Dermis blood vessel endothelial cell (primary cell): Measurements from ENCODE around the gene DNAJC13. TPM values are rescaled to one million over a fixed set of nuclear protein-coding genes. Genes with fewer than 3 reads are reported as not detected.
A peak's percentile ranks its signal among the peaks of the same experiment; 100 is the strongest.
"Not testable (repeated sequence)": the region's sequence is repeated elsewhere in the genome, so short reads cannot be mapped to it uniquely, and the experiment has no call there.

Experiments used
- DNase-seq: peaks from one replicate; pipeline ENCODE4 v3.0.0; 2010
- total RNA-seq: library from RNA; depleted of rRNA; stranded (reverse); fragments of >200 nt; gene quantifications from 2 replicates; pipeline ENCODE4 v1.2.3, GENCODE V29; 2014

The DNAJC13 gene, protein sequence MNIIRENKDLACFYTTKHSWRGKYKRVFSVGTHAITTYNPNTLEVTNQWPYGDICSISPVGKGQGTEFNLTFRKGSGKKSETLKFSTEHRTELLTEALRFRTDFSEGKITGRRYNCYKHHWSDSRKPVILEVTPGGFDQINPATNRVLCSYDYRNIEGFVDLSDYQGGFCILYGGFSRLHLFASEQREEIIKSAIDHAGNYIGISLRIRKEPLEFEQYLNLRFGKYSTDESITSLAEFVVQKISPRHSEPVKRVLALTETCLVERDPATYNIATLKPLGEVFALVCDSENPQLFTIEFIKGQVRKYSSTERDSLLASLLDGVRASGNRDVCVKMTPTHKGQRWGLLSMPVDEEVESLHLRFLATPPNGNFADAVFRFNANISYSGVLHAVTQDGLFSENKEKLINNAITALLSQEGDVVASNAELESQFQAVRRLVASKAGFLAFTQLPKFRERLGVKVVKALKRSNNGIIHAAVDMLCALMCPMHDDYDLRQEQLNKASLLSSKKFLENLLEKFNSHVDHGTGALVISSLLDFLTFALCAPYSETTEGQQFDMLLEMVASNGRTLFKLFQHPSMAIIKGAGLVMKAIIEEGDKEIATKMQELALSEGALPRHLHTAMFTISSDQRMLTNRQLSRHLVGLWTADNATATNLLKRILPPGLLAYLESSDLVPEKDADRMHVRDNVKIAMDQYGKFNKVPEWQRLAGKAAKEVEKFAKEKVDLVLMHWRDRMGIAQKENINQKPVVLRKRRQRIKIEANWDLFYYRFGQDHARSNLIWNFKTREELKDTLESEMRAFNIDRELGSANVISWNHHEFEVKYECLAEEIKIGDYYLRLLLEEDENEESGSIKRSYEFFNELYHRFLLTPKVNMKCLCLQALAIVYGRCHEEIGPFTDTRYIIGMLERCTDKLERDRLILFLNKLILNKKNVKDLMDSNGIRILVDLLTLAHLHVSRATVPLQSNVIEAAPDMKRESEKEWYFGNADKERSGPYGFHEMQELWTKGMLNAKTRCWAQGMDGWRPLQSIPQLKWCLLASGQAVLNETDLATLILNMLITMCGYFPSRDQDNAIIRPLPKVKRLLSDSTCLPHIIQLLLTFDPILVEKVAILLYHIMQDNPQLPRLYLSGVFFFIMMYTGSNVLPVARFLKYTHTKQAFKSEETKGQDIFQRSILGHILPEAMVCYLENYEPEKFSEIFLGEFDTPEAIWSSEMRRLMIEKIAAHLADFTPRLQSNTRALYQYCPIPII (N-terminal part only)
- total RNA-seq, result 71.6 and 98.6 TPM in 2 replicates

DNA sequence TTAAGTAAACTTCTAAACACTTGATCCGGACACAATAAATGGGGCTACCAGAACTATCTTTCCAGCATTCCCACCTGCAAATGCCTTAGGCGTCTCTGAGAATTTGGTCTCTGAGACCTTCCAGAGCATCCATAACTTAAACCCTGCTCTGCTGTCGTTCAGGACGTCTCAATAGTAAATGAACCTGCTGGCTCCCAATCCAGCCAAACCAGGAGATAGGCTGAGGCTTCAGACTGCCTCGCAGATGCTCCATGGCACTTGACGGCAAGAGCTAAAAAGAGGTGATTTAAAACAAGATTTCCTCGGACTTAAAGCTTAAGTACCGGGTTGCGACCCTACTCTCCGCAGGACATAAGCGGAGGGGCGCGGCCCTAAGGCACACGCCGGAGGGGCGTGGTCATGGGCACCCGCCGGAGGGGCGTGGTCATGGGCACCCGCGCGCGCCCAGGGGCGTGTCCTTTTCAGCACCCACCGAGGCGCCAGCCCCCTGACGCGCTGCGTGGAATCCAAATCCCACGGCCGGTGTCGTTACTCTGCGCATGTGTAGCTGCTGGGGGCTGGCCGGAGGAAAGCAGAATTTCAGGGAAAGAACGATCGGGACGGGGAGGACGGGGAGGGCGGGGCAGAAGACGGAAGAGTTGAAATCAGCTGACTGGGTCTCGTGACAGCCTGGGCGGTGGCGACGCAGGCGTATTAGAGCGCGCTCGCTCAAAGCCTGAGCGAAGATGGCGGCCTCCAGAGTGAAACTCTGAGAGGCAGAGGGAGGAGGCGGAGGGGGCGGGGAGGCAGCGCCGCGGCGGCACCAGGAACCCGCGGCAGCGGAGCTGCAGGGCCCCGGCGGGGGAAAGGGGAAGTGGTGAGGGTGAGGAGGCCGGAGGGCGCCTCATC is at the start of gene DNAJC13:
DNAJC13 (plus strand) TSS at position 696 of the 888 bp plus-strand sequence. CDS start 17,049 bp downstream, outside the sequence.
- DNase-seq, result peak; percentile 95

DNA sequence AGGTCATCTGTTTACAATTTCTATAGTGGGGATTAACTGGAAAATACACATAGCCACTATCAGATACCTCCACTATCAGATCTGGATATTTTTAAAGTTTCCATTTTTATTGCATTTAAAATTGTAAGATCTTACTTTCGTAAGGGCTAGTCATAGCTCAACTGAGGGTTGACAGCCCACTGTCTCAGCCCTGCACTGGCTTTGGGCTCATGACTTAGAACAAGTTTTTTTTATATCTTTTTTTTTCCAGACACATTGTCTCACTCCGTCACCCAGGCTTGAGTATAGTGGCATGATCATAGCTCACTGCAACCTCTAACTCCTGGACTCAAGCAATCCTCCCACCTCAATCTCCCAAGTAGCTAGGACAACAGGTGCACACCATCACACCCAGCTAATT is 48.8 kb upstream of the DNAJC13 start:
- DNase-seq, result no peak

DNA sequence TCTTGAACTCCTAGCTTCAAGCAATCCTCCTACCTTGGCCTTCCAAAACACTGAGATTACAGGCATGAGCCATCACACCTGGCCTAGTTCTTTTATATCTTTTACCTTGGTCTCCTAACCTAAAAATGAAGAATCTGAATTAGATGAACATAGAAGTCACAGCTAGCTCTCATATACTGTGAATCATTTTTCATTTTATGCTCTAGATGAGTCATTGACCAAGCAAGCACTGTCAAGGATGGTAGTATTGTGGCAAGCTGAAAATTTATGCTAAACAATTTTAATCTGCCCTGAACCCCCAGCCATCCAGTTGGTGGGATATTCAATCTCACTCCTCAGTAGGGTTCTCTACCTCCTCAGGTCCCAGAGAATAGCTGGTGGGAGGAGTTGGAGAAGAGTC is 48.3 kb upstream of the DNAJC13 start:
- DNase-seq, result no peak

DNA sequence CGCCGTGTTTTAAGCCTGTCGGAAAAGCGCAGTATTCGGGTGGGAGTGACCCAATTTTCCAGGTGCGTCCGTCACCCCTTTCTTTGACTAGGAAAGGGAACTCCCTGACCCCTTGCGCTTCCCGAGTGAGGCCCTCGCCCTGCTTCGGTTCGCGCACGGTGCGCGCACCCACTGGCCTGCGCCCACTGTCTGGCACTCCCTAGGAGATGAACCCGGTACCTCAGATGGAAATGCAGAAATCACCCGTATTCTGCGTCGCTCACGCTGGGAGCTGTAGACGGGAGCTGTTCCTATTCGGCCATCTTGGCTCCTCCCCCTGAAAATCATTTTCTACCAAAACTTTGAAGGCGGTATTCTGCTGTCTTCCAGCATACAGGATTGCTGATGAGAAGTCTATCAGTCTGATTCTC is 40.4 kb upstream of the DNAJC13 start:
- not testable (repeated sequence) for DNase-seq

DNA sequence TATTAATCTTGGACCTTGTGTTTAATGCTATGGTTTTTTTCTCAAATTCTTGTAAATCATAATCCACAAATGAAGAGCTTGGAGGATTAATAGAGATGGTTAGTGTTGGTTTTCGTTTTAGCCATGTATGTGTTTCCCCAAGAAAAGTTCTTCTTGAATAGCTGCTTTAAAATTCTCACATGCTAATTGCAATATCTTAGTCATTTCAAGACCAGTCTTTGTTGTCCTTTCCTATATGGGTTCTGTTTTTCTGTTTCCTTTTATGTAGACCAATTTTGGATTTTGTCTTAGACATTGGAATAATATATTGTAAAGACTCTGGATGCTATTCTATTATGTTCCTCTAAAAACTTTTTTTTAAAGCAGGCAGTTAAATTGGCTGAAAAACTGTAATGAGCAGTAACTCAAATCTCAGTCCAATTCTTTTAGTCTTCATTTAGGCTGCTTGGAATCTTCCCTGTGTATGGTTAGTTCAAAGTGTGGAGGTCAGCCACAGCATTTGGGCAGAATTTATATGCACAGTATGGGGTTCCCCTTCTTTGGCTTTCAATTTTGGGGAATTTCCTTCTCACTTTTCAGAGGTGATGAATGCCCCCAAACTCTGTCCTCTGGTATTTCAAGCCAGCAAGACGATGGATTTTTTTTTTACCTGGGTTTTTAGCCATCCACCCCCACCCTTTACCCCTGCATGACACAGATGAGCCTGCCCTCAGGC is 39.1 kb upstream of the DNAJC13 start:
- DNase-seq, result no peak

DNA sequence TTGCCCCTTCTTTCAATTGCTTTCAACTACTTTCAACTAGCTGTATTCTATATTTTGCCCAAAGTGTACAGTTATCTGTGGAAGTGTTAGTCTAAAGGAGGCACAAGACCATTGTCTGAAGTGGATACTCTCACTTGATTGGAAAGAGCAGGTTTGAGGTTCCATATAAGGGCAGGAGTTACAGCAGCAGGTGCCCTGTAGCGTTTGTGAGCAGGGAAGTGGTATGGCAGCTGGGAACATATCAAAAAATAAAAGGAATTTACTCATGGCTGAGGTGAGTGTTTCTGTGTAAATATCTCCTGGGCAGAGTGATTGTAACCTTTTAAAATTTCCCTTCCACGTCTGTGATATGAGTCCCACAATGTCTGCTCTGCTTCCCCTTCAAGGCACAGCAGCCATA is 38.5 kb upstream of the DNAJC13 start:
- no peak for DNase-seq

DNA sequence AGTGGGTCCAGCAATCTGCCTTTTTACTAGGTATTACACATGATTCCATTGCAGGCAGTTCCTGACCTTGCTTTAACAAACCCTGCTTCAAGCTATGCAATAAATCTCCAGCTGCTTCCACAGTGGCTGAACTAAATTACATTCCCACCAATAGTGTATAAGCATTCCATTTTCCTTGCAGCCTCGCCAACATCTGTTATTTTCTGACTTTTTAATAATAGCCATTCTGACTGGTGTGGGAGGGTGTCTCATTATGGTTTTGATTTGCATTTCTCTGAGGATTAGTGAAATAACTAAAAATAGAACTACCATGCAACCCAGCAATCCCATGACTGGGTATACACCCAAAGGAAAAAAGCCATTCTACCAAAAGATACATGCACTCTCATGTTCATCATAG is 36.4 kb upstream of the DNAJC13 start:
- DNase-seq, result no peak

DNA sequence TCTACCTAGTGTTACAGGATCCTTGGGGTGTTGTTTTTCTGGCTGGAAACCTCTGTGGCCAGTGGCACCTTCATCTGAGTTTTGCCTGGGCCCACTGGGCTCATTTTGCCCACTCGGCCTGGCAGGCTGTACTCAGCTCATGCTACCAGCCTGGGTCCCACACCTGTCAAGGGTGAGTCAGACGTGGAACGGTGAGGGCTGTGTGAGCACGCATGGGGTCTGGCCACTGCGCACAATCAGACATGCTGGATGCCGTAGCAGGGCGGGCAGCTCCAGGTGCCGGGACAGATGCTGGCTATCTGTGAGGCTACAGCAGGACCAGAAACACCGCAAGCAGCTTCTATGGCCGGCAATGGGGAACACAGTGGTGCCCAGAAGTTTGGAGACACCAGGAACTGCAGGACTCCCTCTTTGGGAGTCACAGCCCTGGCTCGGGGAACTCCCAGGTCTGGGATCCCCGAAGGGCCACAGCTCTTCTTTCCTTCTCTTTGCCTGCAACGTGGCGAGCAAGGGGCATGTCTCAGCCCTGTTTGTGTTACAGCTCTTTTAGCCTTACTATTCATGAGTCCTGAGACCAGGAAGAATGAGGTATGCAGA is 35.9 kb upstream of the DNAJC13 start:
- DNase-seq, result no peak

DNA sequence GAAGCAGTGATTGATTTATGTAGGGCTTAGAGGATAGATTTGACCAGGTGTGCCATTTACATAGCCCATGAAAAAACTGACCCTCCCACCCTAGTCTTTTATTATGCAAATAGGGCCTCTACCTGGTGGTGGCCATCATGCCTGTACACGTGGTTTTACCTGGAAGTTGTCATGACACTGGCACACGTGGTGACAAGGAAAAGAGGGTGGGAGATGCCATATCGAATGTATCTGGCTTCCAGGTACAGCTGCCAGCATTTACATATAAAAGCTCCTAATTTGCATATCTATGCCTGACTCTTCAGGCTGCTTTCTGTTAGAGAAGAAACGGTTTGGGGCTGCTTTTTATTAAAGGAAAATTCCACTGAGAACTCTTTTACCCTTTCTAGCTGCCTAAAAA is 35.0 kb upstream of the DNAJC13 start:
- DNase-seq, result no peak

DNA sequence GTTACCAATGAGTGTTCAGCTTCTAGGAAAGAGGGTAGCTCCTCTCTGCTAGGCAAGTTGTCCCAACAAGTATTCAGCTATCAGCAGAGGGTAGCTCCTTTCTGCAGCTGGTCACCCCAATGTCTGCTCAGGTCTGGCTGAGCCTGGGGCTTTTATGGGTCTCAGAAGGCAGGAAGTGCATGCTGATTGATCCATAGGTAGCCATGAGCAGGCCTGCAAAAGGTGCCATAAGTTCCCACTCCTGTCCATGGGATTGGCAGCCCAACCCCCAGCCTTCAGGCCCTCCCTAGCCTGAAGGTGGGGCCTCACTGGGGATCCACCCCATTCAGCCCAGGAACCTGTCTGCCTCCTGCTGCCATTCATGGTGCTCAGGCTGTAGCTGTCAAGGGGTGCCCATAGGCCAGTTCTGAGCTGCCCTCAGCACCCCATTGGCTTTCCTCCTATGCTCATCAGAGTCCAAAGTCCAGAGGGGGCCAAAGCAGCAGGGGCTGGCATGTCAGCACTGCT is 34.6 kb upstream of the DNAJC13 start:
- no peak for DNase-seq

DNA sequence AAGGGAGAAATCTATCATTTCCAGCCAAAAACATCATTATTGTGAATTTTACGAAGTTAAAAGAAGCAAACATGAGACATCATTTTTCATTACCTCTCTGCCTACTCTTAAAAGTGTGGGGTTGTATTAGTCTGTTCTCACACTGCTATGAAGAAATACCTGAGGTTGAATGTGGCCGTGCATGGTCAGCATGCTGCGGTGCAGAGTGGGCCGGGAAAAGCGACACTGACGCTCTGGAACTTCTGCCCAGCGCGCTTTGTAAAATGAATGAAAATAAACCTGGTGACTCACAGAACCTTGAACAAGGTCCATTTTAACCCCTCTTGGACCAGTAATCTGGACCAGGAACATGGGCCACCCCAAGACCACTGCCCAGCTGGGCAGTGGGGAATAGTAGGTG is 31.0 kb upstream of the DNAJC13 start:
- DNase-seq, result no peak

DNA sequence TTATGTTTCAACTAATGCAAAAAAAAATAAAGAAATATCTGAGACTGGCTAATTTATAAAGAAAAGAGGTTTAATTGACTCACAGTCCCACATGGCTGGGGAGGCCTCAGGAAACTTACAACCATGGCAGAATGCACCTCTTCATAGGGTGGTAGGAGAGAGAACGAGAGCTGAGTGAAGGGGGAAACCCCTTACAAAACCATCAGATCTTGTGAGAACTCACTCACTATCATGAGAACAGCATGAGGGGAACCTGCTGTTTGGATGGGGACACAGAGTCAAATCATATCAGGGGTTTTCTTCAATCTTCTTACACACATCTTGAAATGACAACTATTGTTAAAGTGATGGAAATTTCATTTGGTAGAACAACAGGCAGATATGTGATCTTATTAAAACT is 24.6 kb upstream of the DNAJC13 start:
- DNase-seq, result not testable (repeated sequence)

DNA sequence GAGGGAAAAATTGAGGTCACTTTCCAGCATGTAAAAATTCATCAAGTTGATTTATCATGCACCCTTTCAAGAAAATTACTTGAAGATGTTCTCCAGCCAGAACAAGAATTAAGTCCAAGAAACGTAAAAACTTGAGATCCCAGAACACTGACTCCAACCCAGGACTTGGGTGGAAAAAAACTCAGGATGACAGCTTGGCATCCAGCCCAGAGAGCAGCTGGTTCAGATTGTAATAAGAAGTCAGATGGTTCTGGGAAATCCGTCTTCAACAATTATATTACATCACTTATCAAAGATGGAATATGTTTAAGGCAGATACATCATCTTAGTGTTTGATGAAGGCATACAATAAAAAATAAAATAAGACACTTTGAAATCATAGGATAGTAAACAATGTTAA is 23.0 kb upstream of the DNAJC13 start:
- peak; percentile 61 for DNase-seq

DNA sequence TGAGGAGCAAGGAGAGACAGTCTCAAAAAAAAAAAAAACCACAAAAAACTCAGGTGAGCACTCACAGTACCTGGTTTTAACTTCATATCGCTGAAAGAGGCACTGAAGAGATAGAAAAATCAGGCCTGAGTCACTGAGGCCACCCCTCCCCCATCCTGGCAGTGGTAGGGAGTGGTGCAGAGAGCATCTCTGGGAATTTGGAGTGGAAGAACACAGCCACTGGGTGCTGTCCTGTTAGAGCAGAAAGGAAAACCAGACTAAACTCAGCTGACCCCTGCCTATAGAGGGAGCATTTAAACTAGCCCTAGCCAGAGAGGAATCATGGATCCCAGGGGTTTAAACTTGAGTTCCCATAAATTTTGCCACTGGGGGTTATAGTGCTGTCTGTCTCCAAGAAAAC is 22.2 kb upstream of the DNAJC13 start:
- no peak for DNase-seq

DNA sequence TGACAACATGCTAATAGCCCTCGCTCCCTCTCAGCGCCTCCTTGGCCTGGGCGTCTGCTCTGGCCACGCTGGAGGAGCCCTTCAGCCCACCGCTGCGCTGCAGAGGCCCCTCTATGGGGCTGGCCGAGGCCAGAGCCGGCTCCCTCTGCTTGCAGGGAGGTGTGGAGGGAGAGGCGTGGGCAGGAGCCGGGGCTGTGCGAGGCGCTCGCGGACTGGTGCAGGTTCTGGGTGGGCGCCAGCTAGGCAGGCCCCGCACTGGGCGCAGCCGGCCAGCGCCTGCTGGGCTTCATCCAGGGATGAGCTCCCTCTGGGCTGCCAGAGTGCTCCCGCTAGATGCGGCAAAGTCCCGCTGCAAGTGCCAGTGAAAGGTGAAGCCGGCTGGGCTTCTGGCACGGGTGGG is 21.0 kb upstream of the DNAJC13 start:
- DNase-seq, result no peak

DNA sequence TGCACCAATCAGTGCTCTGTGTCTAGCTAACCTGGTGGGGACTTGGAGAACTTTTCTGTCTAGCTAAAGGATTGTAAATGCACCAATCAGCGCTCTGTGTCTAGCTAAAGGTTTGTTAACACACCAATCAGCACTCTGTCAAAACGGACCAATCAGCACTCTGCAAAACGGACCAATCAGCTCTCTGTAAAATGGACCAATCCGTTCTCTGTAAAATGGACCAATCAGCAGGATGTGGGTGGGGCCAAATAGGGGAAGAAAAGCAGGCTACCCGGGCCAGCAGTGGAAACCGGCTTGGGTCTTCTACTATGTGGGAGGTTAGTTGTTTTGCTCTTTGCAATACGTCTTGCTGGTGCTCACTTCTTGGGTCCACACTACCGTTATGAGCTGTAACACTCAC is 20.5 kb upstream of the DNAJC13 start:
- DNase-seq, result not testable (repeated sequence)

DNA sequence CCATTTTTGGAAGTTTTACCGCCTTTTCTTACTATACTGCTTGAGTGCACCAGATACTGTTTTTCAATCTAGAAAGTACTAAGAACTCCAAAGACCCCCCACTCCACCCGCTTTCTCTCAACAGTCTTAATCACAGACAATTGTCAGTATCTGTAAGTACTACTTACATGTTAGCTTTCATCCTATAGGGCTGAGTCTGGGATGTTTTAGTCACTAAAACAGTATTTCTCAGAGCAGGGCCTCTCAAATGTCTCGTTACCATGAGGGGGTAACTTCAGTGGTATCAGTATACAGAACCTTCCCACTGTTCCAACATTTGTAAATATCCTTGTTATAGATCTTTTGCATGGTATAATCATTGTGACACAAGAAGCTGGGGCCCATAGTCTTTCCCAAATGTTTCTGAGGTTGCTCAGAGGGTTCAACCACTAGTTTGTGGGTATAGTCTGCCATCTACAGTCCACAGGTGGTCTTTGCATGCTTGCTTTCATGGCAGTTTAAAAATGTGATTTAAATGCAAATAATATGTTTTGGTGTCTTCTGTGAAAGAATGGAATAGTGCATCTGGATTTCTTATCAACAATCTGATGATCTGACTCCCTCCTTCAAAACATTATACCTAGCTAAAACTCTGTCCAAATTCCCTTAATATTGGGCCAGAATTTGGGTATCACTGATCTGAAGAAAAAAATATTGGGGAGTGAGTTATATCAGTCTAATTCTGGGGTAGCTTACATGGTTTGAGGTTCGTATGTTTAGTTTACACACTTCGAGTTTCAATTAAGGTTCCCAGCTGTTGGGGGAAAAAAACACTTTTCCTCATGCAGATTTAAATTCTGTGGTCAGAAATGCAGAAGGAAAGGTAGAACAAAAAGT is 18.0 kb upstream of the DNAJC13 start:
- DNase-seq, result peak; percentile 77

DNA sequence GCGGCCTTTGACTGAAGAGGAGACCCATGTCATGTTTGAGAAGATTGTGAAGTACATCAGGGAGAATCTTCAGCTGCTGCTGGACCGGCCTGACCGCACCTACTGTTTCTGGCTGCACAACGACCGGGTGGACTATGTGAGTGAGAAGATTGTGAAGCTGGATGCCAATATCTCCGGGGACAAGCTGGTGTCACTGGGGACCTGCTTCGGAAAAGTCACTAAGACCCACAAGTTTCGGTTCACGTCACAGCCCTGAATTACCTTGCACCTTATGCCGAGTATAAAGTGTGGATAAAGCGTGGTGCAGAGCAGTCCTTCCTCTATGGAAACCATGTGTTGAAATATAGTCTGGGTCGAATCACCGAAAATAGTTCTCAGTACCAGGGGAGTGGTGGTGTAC is 16.0 kb upstream of the DNAJC13 start:
- DNase-seq, result no peak

DNA sequence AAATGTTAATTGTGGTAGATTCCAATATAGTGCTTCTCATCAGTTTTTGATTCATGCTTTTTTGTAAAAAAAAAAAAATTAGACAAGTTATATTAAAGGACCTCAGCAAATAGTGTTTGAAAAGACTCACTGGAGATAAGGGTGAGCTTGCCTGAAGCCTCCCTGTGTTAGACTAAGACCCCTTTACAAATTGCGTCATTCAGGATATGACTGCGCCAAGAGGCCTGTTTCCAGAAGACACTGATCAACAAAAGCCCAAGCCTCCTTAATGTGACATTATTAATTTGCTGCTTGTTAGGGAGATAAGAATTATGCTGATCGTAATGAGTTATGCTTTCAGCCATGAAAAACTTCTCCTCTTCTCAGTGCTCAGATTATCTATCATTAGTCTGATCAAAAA is 13.0 kb upstream of the DNAJC13 start:
- peak; percentile 49 for DNase-seq

DNA sequence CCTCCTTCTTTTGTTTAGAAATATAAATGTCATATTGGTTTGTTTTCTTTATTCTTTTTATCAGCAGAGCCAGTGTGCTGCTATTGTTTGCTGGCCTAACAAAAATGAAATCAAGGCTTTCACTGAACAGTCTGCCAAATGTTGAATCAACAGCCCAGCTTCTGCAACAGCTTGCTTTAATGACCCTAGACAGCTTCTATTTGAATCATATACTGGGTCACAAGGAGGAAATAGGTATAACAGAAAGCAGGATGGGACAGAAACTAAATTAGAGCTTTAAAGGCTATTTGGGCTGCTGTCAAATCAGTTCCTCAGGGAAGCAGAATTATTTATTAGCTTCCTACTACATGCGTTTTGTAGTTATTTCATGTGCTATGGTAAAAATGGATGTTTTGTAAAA is 12.1 kb upstream of the DNAJC13 start:
- peak; percentile 58 for DNase-seq
